ENCODE results near the gene WDR27.

WDR27 gene

DNA sequence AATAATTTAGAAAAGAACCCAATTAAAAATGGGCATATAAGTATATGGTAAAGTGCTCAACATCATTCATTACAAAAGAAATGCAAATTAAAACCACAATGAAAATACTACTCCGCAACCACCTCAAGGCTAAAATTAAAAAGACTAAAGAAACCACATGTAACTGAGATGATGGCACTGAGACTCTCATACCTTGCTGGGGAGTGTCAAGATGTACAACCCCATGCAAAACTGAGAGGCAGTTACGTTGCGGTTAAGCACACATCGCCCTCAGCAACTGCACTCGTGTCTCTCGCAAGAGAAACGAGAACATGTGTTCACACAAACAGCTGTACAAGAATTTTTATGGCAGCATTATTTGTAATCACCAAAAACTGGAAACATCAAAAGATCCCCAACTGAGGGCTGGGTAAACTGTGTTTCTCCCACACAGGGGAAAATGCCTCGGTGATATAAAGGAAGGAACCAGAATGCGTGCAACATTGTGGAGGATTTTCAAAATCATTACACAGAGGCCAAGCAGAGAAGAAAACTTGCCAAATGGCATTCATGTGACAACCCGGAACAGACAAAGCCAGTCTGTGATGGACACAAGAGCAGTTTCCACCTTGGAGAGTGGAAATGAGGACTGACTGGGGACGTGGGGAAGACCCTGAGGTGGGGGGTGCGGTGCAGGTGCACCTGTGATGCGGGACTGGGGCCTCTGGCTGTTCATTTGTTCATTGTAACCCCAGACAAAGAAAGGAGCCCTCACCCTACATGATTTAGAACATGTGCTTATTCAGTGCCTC lies 144.9 kb downstream of the WDR27 start:
- no peak for TF ChIP-seq ISL1 (CRISPR knock-in tag; IDR thresholded peaks at IDR 0.05)
- no peak for TF ChIP-seq ZC3H10 (CRISPR knock-in tag; IDR thresholded peaks at IDR 0.05)
- TF ChIP-seq TCF4 (CRISPR knock-in tag; IDR thresholded peaks at IDR 0.05; ENCODE audit: borderline replicate concordance) = no peak
- TF ChIP-seq CSDC2 (CRISPR knock-in tag; IDR thresholded peaks at IDR 0.05) = no peak
- TF ChIP-seq ZNF8 (CRISPR knock-in tag; IDR thresholded peaks at IDR 0.05) = no peak
- TF ChIP-seq ZFP3 (CRISPR knock-in tag; IDR thresholded peaks at IDR 0.05) = no peak
- no peak for TF ChIP-seq SNAI2 (CRISPR knock-in tag; IDR thresholded peaks at IDR 0.05)
- TF ChIP-seq RARB (CRISPR knock-in tag; IDR thresholded peaks at IDR 0.05) = no peak
- no peak for TF ChIP-seq TSHZ2 (CRISPR knock-in tag; IDR thresholded peaks at IDR 0.05)
- TF ChIP-seq, protein P1, sequence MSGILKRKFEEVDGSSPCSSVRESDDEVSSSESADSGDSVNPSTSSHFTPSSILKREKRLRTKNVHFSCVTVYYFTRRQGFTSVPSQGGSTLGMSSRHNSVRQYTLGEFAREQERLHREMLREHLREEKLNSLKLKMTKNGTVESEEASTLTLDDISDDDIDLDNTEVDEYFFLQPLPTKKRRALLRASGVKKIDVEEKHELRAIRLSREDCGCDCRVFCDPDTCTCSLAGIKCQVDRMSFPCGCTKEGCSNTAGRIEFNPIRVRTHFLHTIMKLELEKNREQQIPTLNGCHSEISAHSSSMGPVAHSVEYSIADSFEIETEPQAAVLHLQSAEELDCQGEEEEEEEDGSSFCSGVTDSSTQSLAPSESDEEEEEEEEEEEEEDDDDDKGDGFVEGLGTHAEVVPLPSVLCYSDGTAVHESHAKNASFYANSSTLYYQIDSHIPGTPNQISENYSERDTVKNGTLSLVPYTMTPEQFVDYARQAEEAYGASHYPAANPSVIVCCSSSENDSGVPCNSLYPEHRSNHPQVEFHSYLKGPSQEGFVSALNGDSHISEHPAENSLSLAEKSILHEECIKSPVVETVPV (CRISPR knock-in tag; IDR thresholded peaks at IDR 0.05) = no peak
- no peak for TF ChIP-seq ZNF70 (CRISPR knock-in tag; IDR thresholded peaks at IDR 0.05)
- no peak for TF ChIP-seq POU6F1 (CRISPR knock-in tag; IDR thresholded peaks at IDR 0.05; ENCODE audit: borderline replicate concordance, low read depth)
- TF ChIP-seq, protein P2, sequence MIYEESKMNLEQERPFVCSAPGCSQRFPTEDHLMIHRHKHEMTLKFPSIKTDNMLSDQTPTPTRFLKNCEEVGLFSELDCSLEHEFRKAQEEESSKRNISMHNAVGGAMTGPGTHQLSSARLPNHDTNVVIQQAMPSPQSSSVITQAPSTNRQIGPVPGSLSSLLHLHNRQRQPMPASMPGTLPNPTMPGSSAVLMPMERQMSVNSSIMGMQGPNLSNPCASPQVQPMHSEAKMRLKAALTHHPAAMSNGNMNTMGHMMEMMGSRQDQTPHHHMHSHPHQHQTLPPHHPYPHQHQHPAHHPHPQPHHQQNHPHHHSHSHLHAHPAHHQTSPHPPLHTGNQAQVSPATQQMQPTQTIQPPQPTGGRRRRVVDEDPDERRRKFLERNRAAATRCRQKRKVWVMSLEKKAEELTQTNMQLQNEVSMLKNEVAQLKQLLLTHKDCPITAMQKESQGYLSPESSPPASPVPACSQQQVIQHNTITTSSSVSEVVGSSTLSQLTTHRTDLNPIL (CRISPR knock-in tag; IDR thresholded peaks at IDR 0.05; ENCODE audit: low read depth) = no peak
- no peak for TF ChIP-seq PPARA (CRISPR knock-in tag; IDR thresholded peaks at IDR 0.05; ENCODE audit: borderline replicate concordance)
- ATAC-seq = no peak

DNA sequence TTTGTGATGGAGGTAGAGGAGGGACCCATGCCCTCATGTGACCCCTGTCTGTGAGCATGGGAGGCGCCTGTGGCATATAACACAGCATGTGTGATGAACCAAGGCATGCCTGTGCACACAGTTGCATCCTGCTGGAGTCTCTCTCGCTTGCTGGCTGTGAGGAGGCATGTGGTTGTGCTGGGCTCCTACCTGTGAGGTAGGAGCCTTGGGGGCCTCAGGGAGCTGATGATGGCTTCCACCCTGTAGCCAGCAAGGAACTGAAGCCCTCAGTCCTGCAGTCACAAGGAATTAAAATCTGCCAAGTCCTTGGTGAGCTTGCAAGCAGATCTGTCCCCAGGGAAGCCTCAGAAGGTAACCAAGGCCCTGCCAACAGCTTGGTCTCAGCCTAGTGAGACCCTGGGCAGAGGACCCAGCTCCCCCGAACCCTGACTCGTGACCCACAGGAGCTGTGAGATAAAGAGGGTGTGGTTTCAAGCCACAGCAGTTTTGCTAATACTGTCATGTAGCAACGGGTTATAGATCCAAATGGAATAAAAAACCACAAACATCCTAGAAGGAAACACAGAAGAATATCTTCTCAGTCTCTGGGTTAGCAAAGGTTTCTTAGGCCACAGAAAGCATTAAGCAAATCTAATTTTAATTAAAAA lies 145.7 kb downstream of the WDR27 start:
- TF ChIP-seq CSDC2 (CRISPR knock-in tag; IDR thresholded peaks at IDR 0.05) (no peak), TOX (CRISPR knock-in tag; IDR thresholded peaks at IDR 0.05; ENCODE audit: borderline replicate concordance) (no peak), SNAI2 (CRISPR knock-in tag; IDR thresholded peaks at IDR 0.05) (no peak), PPARA (CRISPR knock-in tag; IDR thresholded peaks at IDR 0.05; ENCODE audit: borderline replicate concordance) (no peak), ISL1 (CRISPR knock-in tag; IDR thresholded peaks at IDR 0.05) (no peak), ARNTL (CRISPR knock-in tag; IDR thresholded peaks at IDR 0.05; ENCODE audit: borderline replicate concordance, low read depth) (no peak), ZFP30 (CRISPR knock-in tag; IDR thresholded peaks at IDR 0.05) (no peak), OSR1 (CRISPR knock-in tag; IDR thresholded peaks at IDR 0.05) (no peak), RARB (CRISPR knock-in tag; IDR thresholded peaks at IDR 0.05) (no peak), BACH2 (CRISPR knock-in tag; IDR thresholded peaks at IDR 0.05; ENCODE audit: borderline replicate concordance) (no peak), ZC3H10 (CRISPR knock-in tag; IDR thresholded peaks at IDR 0.05) (no peak), POU6F1 (CRISPR knock-in tag; IDR thresholded peaks at IDR 0.05; ENCODE audit: borderline replicate concordance, low read depth) (no peak), ZFP3 (CRISPR knock-in tag; IDR thresholded peaks at IDR 0.05) (no peak), ESRRG (CRISPR knock-in tag; IDR thresholded peaks at IDR 0.05) (no peak)
- TF ChIP-seq, protein P3, sequence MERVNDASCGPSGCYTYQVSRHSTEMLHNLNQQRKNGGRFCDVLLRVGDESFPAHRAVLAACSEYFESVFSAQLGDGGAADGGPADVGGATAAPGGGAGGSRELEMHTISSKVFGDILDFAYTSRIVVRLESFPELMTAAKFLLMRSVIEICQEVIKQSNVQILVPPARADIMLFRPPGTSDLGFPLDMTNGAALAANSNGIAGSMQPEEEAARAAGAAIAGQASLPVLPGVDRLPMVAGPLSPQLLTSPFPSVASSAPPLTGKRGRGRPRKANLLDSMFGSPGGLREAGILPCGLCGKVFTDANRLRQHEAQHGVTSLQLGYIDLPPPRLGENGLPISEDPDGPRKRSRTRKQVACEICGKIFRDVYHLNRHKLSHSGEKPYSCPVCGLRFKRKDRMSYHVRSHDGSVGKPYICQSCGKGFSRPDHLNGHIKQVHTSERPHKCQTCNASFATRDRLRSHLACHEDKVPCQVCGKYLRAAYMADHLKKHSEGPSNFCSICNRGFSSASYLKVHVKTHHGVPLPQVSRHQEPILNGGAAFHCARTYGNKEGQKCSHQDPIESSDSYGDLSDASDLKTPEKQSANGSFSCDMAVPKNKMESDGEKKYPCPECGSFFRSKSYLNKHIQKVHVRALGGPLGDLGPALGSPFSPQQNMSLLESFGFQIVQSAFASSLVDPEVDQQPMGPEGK (CRISPR knock-in tag; IDR thresholded peaks at IDR 0.05; ENCODE audit: borderline replicate concordance) = no peak
- ATAC-seq = no peak
